Activated T-helper 2 cell treated with anti-CD3 and anti-CD28 coated beads, Interferon-gamma antibody, Interleukin-2, Interleukin-4, amounts not matched to agents 10 μg/mL and 5 μg/mL and 100 μg/mL, durations not matched to agents 14 hours and 24 hours and 36 hours (primary cell): ENCODE results near the gene ARMH4. TPM values are rescaled to one million over a fixed set of nuclear protein-coding genes. Genes with fewer than 3 reads are reported as not detected.

Source experiments
- DNase-seq: peaks from one replicate; pipeline ENCODE4 v3.0.0; 2021; ENCODE audit warnings: low spot score
- H3K27ac Mint-ChIP-seq: one replicate; pipeline ENCODE4 v1.8.0; 2021; ENCODE audit warnings: mixed read lengths
- H3K27me3 Mint-ChIP-seq: one replicate; pipeline ENCODE4 v1.8.0; 2021; ENCODE audit warnings: low read depth, mixed read lengths
- H3K36me3 Mint-ChIP-seq: one replicate; pipeline ENCODE4 v1.8.0; 2021; ENCODE audit warnings: low read depth, mixed read lengths
- H3K4me1 Mint-ChIP-seq: one replicate; pipeline ENCODE4 v1.8.0; 2021; ENCODE audit warnings: low read depth, mixed read lengths
- H3K4me3 Mint-ChIP-seq: one replicate; pipeline ENCODE4 v1.8.0; 2021; ENCODE audit warnings: low read depth, mild to moderate bottlenecking, moderate library complexity, mixed read lengths
- H3K9me3 Mint-ChIP-seq: one replicate; pipeline ENCODE4 v1.8.0; 2021; ENCODE audit warnings: mixed read lengths
- intact Hi-C: fragments of 100-400 bp; cut with micrococcal nuclease; formaldehyde crosslinking; loops from one replicate; pipeline ENCODE4 v1.15.1; 2023
- total RNA-seq: library from RNA; stranded (reverse); gene quantifications from 2 replicates; pipeline ENCODE4 v1.2.3, GENCODE V29; 2022

The ARMH4 gene
- total RNA-seq, 1 donor from 2014 or later, result 0.18 TPM

DNA sequence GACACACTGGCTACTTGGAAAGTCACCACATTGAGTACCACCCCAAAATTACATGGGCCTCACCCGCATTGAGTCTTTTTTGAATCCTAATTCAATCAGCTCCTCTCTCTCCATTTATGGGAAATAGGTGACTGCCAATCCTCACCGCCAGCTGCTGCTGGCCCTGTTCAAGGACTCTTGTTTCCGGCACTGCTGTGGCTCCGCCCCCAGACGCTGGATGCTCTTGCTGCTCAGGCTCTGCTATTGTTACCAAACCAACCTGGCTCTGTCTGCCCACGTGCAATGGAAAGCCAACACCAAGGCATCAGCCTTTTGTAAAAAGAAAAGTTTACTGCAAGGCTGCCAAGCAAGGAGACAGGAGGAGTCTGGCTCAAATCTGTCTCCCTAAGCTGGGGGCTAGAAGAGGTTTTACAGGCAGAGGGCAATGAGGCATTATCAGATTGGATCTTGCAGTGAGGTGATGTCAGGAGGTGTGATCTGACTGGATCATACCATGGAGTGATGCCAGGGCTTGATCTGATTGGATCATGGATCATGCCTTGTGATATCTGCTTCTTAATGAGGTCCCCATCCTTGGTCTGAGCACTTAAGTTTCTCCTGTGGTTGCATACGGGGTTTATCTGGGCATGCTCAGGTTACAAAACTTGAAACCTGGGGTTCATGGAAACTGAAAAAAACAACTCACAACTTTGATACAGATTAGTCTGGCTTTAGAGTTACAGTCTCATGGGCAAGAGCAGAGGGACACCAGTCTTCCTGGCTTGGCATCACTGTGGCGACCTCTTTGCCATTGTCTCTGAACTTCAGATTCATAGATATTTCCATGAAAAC, 169.0 kb downstream of the ARMH4 start:
- Mint-ChIP-seq H3K4me1 (no peaks in the 10 kb centered on the region), H3K27me3 (no peaks in the 10 kb centered on the region), H3K36me3 (no peaks in the 10 kb centered on the region), H3K27ac (no peak overlapping the region), H3K9me3 (no peaks in the 10 kb centered on the region), H3K4me3 (no peak overlapping the region)
- DNase-seq, result no peak
- intact Hi-C loops, result no loop called here

DNA sequence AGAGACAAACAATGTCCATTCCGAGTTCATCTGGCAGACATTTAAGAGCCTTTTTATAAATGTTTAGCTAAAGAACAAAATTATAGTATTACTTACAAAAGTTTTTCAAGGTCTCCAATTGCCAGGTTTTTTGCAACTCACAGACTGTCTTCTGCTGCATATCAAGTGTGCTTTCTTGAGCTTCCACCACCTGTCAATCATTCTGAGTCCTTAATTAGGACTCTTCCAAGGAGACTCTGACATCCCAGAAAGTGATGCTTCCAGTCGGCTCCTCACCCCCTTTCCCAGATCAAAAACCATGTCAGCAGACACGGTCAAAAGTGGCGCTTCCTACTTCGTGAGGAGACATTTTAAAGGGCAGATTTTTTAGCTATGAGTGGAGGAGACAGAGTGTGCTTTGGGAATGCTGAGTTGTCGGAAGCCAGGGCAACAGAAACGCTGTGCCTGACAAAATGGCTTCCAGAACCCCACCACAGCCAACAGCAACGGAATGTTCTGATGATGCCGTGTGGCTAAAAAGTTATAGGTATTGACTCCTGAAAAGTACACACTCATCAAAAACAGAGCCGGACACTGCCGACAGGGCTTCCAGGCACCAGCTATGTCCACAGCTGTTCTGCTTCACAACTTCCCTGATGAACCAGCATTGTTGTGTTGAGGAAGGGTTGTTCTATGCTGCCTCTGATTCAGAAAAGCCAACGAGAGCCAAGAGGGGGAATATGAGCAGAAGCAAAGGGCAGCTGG, 170.0 kb downstream of the ARMH4 start:
- intact Hi-C loops, result no loop called here
- Mint-ChIP-seq H3K36me3 (no peaks in the 10 kb centered on the region), H3K27me3 (no peaks in the 10 kb centered on the region), H3K4me3 (no peak overlapping the region), H3K9me3 (no peaks in the 10 kb centered on the region), H3K27ac (no peak overlapping the region), H3K4me1 (no peaks in the 10 kb centered on the region)
- no peak for DNase-seq

DNA sequence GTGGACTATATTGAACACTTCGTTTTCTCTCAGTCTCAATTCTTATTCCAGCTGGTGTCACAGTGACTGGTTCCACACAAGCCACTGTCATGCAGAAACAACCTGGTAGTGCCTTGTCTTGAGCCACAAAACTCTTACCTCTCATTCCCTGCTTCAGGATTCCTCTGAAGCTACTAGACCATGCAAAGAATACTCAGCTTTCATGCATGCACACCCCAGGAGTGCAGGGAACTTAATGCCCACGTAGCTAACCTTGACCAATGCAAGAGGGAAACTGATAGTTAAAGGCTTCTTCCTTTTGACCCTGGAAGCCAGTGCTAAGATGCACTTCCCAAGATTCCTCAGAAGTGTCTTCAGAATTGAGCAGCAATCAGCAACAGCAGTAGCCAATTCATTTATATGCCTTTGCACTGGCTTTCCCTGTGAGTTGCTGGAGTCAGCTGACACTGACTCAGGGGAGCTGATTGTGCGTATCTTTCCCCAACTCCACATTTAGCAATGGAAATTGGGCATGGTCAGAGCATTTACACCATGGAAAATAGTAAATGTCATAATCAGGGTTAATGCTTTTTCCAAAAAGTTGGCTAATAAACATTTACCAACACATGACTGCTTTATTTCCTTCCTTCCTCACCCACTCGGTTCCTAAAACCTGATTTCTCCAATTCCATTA, 172.5 kb downstream of the ARMH4 start:
- intact Hi-C loops, result no loop called here
- no peak overlapping the region for H3K27ac Mint-ChIP-seq
- H3K4me1 Mint-ChIP-seq, result no peaks in the 10 kb centered on the region

DNA sequence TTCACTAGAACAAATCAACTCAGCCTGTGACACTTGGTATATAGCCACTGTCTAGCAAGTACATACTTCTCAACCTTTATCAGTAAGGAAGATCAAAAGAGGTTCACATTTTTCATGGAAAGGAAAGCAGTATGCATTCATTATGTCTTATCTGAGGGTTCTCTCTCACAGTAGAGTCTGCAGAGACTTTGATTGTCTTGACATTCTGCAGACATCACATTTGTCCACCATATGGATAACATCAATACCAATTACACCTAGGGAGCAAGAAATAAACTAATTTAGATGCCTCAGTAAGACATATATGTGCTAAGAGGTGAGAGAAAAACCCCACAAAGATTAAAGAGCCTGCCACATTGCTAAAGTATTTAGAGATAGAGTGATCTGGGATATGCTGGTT, 175.3 kb downstream of the ARMH4 start:
- Mint-ChIP-seq H3K4me1 (no peaks in the 10 kb centered on the region), H3K9me3 (no peaks in the 10 kb centered on the region), H3K27ac (no peak overlapping the region), H3K27me3 (no peaks in the 10 kb centered on the region), H3K4me3 (no peak overlapping the region), H3K36me3 (no peaks in the 10 kb centered on the region)
- intact Hi-C loops, result no loop called here
- no peak for DNase-seq

More for the DNA sequence above, 172.5 kb downstream of the ARMH4 start:
- Mint-ChIP-seq H3K36me3 (no peaks in the 10 kb centered on the region), H3K4me3 (no peak overlapping the region), H3K27me3 (no peaks in the 10 kb centered on the region), H3K9me3 (no peaks in the 10 kb centered on the region)
- DNase-seq, result no peak

DNA sequence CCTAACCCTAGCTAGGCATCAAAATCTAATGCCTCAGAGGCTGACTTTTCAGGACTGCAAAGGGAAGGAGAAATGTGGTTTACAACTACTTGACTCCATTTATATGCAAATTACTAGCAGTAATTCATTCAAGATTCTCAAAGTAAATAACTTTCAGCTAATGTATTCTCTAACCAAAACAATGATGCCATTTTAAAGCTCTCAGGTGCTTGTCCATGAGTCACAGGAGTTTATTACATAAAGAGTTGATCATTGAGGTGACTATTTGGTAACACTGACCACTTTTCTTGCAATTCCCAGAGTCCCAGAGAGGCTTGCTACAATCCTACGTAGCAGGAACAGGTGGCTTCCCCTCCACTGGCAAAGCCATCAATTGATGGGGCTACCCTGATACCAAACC, 177.1 kb downstream of the ARMH4 start:
- H3K27me3 Mint-ChIP-seq, result no peaks in the 10 kb centered on the region
- no peaks in the 10 kb centered on the region for H3K4me1 Mint-ChIP-seq
- H3K36me3 Mint-ChIP-seq, result no peaks in the 10 kb centered on the region
- no peak overlapping the region for H3K4me3 Mint-ChIP-seq
- intact Hi-C loops, result no loop called here
- no peak overlapping the region for H3K27ac Mint-ChIP-seq
- DNase-seq, result no peak
- no peaks in the 10 kb centered on the region for H3K9me3 Mint-ChIP-seq

DNA sequence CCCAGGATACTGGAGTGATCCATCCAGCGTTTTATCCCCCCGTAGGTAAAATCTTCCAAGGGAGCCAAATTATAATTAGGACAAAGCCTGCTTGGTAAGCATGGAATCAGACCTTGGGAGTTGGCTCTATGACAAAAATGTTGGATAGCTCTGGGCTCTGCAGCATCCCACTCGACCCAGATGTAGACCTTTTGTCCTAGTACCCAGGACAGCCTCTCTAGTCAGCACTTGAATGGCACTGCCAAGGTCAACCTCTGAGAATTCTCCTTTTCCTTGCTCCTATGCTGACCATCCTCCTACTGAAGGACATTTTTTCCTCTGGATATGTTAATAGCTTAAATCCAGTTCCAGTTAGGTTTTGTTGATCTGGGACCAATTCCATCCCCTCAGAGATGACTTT, 181.4 kb downstream of the ARMH4 start:
- Mint-ChIP-seq H3K4me3 (no peak overlapping the region), H3K9me3 (no peaks in the 10 kb centered on the region), H3K4me1 (no peaks in the 10 kb centered on the region), H3K27me3 (no peaks in the 10 kb centered on the region), H3K27ac (no peak overlapping the region), H3K36me3 (no peaks in the 10 kb centered on the region)
- intact Hi-C loops, result no loop called here
- no peak for DNase-seq

DNA sequence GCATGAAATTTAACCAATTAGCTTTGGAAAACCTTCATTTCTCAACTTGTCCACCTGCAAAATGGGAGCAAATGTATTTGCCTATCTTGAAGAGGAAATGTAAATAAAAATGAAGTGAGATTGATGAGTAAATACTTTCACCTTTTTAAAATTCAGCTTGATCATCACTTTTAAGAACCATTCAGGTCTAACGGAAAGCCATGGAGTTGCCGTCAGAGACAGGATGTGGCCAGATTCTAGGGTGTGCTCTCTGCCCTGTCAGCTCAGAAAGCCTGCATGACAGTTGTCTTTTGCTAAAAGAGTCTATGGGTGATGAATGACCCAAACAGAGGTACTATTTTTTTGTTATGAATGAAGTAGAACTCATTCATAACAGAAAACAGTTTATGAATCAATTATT, 181.8 kb downstream of the ARMH4 start:
- Mint-ChIP-seq H3K9me3 (no peaks in the 10 kb centered on the region), H3K36me3 (no peaks in the 10 kb centered on the region), H3K4me1 (no peaks in the 10 kb centered on the region), H3K27ac (no peak overlapping the region), H3K4me3 (no peak overlapping the region), H3K27me3 (no peaks in the 10 kb centered on the region)
- intact Hi-C loops, result no loop called here
- DNase-seq, result no peak

DNA sequence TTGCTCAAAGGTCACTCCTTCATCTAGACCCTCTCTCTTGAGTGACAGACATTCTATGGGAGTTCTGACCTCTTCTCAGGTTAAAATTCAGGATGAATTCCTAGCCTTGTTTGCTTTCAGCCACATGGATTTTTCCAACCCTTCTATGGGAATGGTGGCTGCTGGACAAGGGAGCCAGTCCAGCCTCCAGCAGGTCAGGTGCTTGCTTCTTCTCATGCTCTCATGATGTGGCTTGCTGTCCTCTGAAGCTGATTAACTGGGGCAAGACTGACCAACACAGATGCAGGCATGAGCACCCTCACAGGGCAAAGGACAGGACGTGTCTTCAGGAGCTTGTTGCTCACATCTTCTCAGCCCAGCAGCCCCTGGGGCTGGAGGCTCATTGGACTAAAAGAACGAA, 188.9 kb downstream of the ARMH4 start:
- intact Hi-C loops, result no loop called here
- no peaks in the 10 kb centered on the region for H3K36me3 Mint-ChIP-seq

DNA sequence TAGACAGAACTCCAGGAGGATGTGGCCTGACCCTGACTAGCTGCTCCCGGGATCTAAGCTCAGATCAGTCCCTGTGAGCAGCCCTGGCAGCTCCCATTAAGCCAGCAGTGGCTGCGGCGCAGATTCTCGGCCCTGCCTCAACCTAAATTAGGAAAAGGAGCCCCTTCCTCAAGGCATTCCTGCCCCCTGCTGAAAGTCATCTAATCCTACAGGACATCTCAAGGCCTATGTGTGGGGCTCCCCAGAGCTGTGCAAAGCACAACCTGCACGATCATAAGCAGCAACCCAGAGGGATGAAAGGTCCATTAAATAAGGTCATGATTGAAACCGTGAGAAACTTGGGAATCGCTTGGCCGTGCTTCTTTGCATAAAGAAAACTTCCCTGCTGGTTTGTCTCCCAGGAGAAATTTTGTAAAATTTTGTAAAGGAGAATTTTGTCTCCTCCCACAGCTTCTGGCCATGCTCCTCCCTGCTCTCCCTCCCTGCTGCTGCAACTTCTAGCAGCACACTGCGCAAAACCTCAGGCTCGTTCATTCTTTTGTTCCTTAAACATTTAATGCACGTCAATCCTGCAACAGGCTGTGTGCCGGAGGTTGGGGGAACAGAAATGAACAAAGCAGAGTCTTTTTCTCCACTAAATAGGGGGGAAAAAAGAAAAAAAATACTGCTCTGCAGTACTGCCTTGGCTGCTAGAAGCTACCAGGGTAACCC, 189.5 kb downstream of the ARMH4 start:
- no peaks in the 10 kb centered on the region for H3K27me3 Mint-ChIP-seq
- H3K4me3 Mint-ChIP-seq, result no peak overlapping the region
- H3K36me3 Mint-ChIP-seq, result no peaks in the 10 kb centered on the region
- intact Hi-C loops, result no loop called here
- no peaks in the 10 kb centered on the region for H3K9me3 Mint-ChIP-seq
- no peaks in the 10 kb centered on the region for H3K4me1 Mint-ChIP-seq
- H3K27ac Mint-ChIP-seq, result no peak overlapping the region
- no peak for DNase-seq

More for the DNA sequence above, 188.9 kb downstream of the ARMH4 start:
- no peak for DNase-seq
- H3K4me1 Mint-ChIP-seq, result no peaks in the 10 kb centered on the region
- H3K4me3 Mint-ChIP-seq, result no peak overlapping the region
- H3K9me3 Mint-ChIP-seq, result no peaks in the 10 kb centered on the region
- no peak overlapping the region for H3K27ac Mint-ChIP-seq
- no peaks in the 10 kb centered on the region for H3K27me3 Mint-ChIP-seq

DNA sequence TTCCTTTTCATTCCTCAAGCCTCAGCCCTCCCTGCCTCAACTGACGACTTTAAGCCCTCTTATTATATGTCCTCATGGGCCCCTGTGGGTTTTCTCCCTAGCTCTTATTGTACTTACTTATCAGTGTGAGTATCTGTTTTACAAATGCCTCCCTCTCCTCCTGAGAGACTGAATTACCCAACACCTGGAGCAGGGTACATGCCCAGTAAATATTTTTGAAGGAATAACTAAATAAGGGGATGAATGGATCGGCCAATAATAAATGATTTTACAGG, 190.3 kb downstream of the ARMH4 start:
- no peak overlapping the region for H3K27ac Mint-ChIP-seq
- intact Hi-C loops, result no loop called here
- H3K4me1 Mint-ChIP-seq, result no peaks in the 10 kb centered on the region
- no peaks in the 10 kb centered on the region for H3K27me3 Mint-ChIP-seq
- no peaks in the 10 kb centered on the region for H3K9me3 Mint-ChIP-seq
- no peaks in the 10 kb centered on the region for H3K36me3 Mint-ChIP-seq
- no peak for DNase-seq
- no peak overlapping the region for H3K4me3 Mint-ChIP-seq

DNA sequence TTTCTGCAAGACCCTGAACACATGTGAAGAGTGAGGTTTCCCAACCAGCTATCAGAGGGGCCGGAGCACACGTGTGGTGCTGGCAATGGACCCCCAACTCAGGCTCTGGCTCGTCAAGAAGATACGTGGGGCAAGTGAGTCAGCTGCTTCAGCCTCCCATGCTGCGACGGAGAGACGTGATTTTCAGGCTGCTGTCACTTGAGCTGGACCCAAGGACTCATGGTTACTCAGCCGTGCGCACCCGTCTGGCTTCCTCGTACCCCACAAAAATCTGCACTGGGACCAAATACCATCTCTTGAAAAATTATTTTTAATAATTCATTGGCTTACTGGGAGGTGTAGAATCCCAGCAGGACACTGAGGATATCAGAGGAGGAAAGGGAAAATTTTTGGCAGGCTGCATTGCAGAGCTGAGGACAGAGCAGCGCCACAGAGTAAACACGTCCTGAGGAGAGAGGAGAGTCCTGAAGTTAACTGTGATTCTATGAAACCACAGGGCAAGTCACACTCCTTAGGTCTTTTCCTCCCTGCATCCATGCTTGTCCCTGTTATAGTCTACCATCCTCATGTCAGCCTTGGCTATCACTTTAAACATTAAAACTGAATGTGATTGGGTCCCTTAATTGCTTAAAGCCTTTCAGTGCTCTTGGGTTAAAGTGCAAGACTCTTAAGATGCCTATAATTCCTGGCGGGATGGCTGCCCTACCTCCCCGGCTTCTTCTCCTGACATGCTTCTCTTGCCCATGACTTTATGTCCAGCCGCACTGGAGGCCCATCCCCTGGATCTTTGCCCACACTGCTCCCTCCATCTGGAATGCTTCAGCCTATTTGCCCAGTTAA, 190.8 kb downstream of the ARMH4 start:
- no peak overlapping the region for H3K4me3 Mint-ChIP-seq
- H3K9me3 Mint-ChIP-seq, result no peaks in the 10 kb centered on the region
- intact Hi-C loops, result no loop called here
- H3K27me3 Mint-ChIP-seq, result no peaks in the 10 kb centered on the region
- H3K36me3 Mint-ChIP-seq, result no peaks in the 10 kb centered on the region
- H3K27ac Mint-ChIP-seq, result no peak overlapping the region
- no peaks in the 10 kb centered on the region for H3K4me1 Mint-ChIP-seq
- DNase-seq, result no peak

DNA sequence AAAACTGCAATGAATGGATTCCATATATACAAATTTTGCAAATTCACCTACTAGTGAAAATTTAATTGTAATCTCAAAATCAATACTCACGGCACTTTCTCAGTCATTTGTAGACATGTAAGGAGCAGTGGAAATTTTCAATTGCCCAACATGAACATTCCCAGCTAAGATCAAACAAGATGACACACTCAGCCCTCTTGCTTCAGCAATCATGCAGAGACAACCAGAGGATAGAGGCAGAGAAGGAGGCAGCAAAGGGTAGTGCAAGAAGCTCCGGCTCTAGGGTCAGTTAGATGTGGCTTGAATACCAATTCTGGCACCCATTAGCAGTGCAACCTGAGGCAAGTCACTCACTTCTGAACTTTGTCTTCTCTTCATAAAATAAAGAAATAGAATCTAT, 194.6 kb downstream of the ARMH4 start:
- intact Hi-C loops, result no loop called here

More for the DNA sequence above, 194.6 kb downstream of the ARMH4 start:
- H3K36me3 Mint-ChIP-seq, result no peaks in the 10 kb centered on the region
- H3K27ac Mint-ChIP-seq, result no peak overlapping the region
- no peaks in the 10 kb centered on the region for H3K27me3 Mint-ChIP-seq
- H3K4me3 Mint-ChIP-seq, result no peak overlapping the region
- no peak for DNase-seq
- H3K9me3 Mint-ChIP-seq, result peaks cover 11% of the 10 kb centered on the region
- no peaks in the 10 kb centered on the region for H3K4me1 Mint-ChIP-seq
